Kidney epithelial cell (primary cell): ENCODE data around the gene PYGO2. TPM values are rescaled to one million over a fixed set of nuclear protein-coding genes. Genes with fewer than 3 reads are reported as not detected.

Source experiments
- DNase-seq: peaks from one replicate; pipeline ENCODE4 v3.0.0-alpha.2; 2010; ENCODE audit warnings: low read depth
- H3K27me3 ChIP-seq: 2 replicates; pipeline ENCODE4 v1.6.0; 2011; ENCODE audit warnings: low read length; ENCODE audit not compliant: control insufficient read depth, insufficient read depth
- H3K36me3 ChIP-seq: 2 replicates; pipeline ENCODE4 v1.5.1; 2011; ENCODE audit warnings: low read length; ENCODE audit not compliant: control insufficient read depth, insufficient read depth
- H3K4me3 ChIP-seq: 2 replicates; pipeline ENCODE4 v1.5.1; 2011; ENCODE audit warnings: low read depth, mild to moderate bottlenecking, control low read depth, low read length
- total RNA-seq: library from RNA; depleted of rRNA; stranded (reverse); fragments of >200 nt; gene quantifications from 2 replicates; pipeline ENCODE4 v1.2.3, GENCODE V29; 2015
- TF ChIP-seq, protein P1 (sequence below): IDR thresholded peaks from 2 replicates; pipeline ENCODE4 v1.5.1; 2011; ENCODE audit warnings: mild to moderate bottlenecking, moderate library complexity, low read length, control low read depth, inconsistent platforms; ENCODE audit not compliant: insufficient read depth, poor library complexity, severe bottlenecking

The PYGO2 gene
- total RNA-seq, 1 donor from 2014 or later = 21.2 TPM

DNA sequence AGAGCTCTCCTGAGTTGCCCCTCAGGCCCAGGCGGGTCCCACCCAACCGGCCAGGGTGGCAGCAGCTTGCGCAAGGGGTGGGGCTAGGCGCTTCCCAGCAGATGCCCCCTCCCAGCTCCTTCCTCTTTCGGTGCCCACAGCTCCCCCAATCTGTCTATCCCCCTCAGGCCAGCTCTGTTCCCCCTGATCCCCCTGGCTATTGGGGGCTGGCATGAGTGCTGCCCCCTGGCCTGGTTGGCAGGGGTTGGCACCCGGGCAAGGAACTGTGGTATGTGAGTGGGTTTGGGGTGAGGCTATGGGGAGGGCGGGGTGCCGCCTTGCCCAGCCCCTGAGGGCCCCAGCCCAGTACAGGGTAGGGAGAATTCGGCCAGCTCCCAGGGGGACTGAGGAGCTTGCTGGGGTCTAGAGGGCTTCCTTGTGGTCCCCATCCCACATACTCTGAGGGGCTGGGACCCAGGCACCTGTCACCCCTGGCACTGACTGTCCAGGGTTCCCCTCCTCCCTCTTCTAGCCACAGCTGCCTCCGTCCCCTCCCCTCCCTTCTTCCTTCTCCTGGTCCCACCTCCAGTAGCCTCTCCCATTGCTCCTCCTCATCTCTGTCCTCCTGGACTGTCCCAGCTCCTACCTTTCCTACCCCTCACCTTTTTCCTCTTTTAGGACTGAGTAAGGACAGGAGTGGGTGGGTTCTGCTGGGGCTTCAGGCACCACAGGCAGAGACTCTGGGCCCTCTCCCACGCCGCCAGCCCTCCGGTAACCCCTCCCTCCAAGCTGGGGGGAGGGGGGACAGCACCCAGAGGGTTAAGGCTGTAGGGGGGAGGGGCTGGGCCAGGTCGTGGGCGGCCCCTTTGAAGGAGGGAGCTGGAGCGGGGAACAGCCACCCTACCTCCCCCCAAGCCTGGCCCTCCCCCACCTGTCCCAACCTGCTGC, 46.7 kb upstream of the PYGO2 start:
- Histone ChIP-seq H3K27me3 (no peaks in the 10 kb centered on the region), H3K36me3 (no peaks in the 10 kb centered on the region), H3K4me3 (no peak overlapping the region)
- DNase-seq = no peak
- TF ChIP-seq, protein P1, sequence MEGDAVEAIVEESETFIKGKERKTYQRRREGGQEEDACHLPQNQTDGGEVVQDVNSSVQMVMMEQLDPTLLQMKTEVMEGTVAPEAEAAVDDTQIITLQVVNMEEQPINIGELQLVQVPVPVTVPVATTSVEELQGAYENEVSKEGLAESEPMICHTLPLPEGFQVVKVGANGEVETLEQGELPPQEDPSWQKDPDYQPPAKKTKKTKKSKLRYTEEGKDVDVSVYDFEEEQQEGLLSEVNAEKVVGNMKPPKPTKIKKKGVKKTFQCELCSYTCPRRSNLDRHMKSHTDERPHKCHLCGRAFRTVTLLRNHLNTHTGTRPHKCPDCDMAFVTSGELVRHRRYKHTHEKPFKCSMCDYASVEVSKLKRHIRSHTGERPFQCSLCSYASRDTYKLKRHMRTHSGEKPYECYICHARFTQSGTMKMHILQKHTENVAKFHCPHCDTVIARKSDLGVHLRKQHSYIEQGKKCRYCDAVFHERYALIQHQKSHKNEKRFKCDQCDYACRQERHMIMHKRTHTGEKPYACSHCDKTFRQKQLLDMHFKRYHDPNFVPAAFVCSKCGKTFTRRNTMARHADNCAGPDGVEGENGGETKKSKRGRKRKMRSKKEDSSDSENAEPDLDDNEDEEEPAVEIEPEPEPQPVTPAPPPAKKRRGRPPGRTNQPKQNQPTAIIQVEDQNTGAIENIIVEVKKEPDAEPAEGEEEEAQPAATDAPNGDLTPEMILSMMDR = no peak

DNA sequence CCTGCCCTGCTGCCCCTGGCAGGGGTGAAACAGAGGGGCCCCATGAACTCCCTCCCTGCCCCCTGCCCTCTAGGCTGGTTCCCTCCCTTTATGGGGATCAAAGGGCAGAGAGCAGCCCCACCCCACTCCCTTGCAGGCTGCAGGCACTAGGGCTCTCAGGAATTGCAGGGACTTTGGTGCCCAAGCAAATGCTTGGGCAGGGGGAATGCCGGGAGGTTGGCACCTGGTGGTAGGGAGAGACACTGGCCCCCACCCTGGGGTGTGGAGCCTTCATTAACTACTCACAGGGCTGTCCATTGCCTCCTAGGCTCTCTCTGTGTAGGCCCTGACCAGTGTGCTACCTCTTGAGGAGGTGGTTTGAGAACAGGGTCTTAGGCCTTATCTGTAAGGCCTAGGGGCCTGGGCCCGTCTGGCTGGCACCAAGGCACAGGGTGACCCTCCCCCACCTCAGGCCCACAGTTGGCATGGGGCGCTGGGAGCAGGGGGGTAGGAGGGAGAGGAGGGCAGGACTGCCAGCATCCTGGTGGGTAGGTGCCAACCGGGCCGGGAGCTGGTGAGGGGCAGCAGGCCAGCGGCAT, 45.8 kb upstream of the PYGO2 start:
- Histone ChIP-seq H3K27me3 (no peaks in the 10 kb centered on the region), H3K4me3 (no peak overlapping the region), H3K36me3 (no peaks in the 10 kb centered on the region)
- TF ChIP-seq, protein P1 = no peak
- no peak for DNase-seq

DNA sequence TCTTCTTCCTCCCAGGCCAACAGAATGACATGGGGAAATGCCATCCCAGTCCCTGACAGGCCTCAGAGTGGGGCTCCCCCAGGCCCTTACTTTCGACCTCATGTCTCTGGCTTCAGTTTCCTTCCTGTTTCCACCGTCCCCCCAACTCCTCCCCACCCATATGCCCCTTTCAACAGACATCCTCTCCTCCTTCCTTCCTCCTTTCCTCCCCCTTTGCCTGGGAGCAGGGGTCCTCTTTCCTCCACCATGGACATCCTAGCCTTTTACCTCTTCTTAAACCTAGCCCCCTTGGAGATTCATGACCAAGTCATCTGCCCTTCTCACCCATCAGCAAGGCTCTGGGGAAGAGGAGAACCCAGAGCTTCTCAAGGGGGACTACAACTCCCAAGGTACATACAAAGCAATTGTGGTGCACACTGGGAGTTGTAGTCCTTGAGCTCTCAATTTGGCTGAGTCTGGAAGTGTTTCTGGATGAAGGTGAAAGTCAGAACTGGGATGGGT, 45.1 kb upstream of the PYGO2 start:
- Histone ChIP-seq H3K4me3 (no peak overlapping the region), H3K27me3 (no peaks in the 10 kb centered on the region), H3K36me3 (no peaks in the 10 kb centered on the region)
- DNase-seq = no peak
- TF ChIP-seq, protein P1 = no peak

DNA sequence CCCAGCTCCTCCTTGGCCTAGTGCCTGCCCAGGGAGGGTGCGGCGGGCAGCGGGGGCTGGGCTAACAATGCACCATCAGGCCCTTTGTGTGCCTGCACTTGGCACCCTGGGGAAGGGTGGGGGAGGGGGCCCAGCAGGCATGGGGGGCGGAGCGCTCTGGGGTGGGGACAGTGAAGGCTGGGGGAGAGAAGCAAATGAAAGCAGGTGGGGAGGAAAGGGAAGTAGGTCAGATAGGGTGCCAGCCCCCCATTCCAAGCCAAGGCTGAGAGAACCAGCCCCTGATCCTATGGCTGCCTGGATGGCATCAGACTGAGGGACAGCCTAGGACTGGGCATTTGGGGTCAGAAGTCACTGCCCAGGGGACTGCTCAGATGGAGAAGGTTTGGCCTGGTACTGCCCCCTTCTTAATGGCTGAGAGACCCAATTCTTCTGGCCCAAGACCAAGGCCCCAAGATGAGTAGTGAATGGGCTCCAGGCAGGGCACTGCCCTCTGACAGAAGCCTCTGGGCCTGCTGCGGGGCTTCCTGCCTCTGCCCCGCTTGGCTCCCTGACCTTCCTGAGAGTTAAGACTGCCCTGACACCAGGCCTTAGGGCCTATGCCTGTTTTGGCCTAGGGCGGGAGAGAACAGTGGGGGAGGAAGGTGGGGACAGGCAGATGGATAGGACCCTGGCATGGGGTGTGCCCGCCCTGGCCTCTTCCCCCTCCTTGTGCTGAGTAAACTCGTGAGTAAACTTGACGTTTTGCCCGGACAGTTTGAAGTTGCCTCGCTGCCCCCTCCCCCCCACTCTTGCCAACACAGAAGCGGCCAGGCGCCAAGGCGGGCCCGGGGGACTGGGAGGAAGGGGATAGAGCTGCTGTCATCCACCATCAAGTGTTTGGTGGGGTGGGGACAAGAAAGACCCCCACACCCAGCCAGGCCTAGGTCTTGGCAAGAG, 43.8 kb upstream of the PYGO2 start:
- no peak for DNase-seq
- Histone ChIP-seq H3K27me3 (no peaks in the 10 kb centered on the region), H3K4me3 (no peak overlapping the region), H3K36me3 (no peaks in the 10 kb centered on the region)
- TF ChIP-seq, protein P1 = no peak

DNA sequence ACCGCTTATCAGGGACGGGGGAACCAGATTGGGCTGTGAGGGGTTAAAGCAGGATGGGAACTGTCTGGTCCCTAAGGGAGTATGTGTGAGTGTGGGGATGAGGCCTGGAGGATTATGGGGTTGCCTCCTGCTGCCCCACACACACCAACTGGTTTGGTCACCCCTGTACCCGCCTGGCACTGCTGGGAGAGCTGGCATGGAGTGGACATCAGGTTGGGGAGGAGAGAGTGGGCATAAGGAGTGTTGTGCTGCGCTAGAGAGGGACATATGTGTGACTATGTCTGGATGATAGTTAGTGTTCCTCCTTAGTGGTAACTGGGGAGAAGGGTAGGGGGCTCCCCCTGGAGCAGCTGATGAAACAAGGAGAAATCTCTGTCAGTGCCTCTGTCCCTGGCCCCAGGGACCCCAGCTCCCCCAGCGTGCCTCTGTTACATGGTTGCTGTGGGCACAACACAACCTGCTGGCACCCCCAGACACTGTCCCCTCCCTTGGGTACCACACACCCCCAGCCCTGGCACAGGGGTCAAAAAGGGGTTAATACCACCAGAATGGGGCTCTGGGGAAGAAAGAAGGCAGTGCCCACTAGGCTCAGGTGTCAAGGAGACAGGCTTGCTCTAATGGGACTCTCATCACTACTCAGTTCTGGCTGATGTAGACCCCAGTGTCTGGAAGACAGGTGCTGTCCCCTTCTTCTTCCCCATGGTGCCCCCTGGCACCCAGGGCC, 42.9 kb upstream of the PYGO2 start:
- H3K36me3 ChIP-seq = no peaks in the 10 kb centered on the region
- TF ChIP-seq, protein P1 = no peak
- no peaks in the 10 kb centered on the region for H3K27me3 ChIP-seq
- peak overlapping the region; percentile 94 for H3K4me3 ChIP-seq
- no peak for DNase-seq
